ENCODE measurements around the gene PTN.

Gene PTN

GRCh38 chr7:137354396-137354795, 10.9 kb upstream of the PTN start:
- Histone ChIP-seq H3K4me3 (ENCODE audit: low read depth in 1 of 2, low read length in 2 of 2) (no peak overlapping the region), H3K79me2 (ENCODE audit: insufficient read depth, low read length) (no peaks in the 10 kb centered on the region), H3K27me3 (ENCODE audit: insufficient read depth, low read length, poor library complexity) (no peaks in the 10 kb centered on the region), H3K4me2 (ENCODE audit: insufficient read depth, low read length) (no peak overlapping the region), H2AFZ (ENCODE audit: low read depth, low read length) (no peak overlapping the region), H3K9ac (ENCODE audit: low read depth, low read length) (no peak overlapping the region), H3K9me3 (ENCODE audit: insufficient read depth, low read length, severe bottlenecking) (peaks cover 9% of the 10 kb centered on the region), H3K27ac (ENCODE audit: low read length) (no peak overlapping the region), H4K20me1 (ENCODE audit: insufficient read depth, low read length) (no peaks in the 10 kb centered on the region), H3K4me1 (ENCODE audit: insufficient read depth, low read length) (no peaks in the 10 kb centered on the region), H3K36me3 (ENCODE audit: insufficient read depth, low read length) (no peaks in the 10 kb centered on the region)
- ATAC-seq (ENCODE audit: insufficient read depth, low read depth) (no peak), DNase-seq (no peak)
- TF ChIP-seq EZH2 (IDR thresholded peaks at IDR 0.05; ENCODE audit: borderline replicate concordance, low read depth, low read length, severe bottlenecking) (no peak), CTCF (IDR thresholded peaks at IDR 0.05; ENCODE audit: borderline replicate concordance, extremely low read depth, low read length, poor library complexity, severe bottlenecking) (no peak)

- ATAC-seq (ENCODE audit: insufficient read depth, low read depth), result no peak
- Histone ChIP-seq H3K9me3 (ENCODE audit: insufficient read depth, low read length, severe bottlenecking) (peaks cover 3% of the 10 kb centered on the region), H3K4me3 (ENCODE audit: low read depth in 1 of 2, low read length in 2 of 2) (no peak overlapping the region), H3K9ac (ENCODE audit: low read depth, low read length) (no peak overlapping the region), H3K36me3 (ENCODE audit: insufficient read depth, low read length) (no peaks in the 10 kb centered on the region), H3K27me3 (ENCODE audit: insufficient read depth, low read length, poor library complexity) (no peaks in the 10 kb centered on the region), H3K27ac (ENCODE audit: low read length) (no peak overlapping the region), H3K79me2 (ENCODE audit: insufficient read depth, low read length) (no peaks in the 10 kb centered on the region), H4K20me1 (ENCODE audit: insufficient read depth, low read length) (no peaks in the 10 kb centered on the region), H3K4me2 (ENCODE audit: insufficient read depth, low read length) (no peak overlapping the region), H2AFZ (ENCODE audit: low read depth, low read length) (no peak overlapping the region), H3K4me1 (ENCODE audit: insufficient read depth, low read length) (no peaks in the 10 kb centered on the region)
- DNase-seq, result no peak
- TF ChIP-seq EZH2 (IDR thresholded peaks at IDR 0.05; ENCODE audit: borderline replicate concordance, low read depth, low read length, severe bottlenecking), result no peak
- TF ChIP-seq CTCF (IDR thresholded peaks at IDR 0.05; ENCODE audit: borderline replicate concordance, extremely low read depth, low read length, poor library complexity, severe bottlenecking), result no peak
Measured at GRCh38 chr7:137351941-137352340, 8.4 kb upstream of the PTN start.

- H3K4me1 ChIP-seq (ENCODE audit: insufficient read depth, low read length), result no peaks in the 10 kb centered on the region
- ATAC-seq (ENCODE audit: insufficient read depth, low read depth), result no peak
- TF ChIP-seq CTCF (IDR thresholded peaks at IDR 0.05; ENCODE audit: borderline replicate concordance, extremely low read depth, low read length, poor library complexity, severe bottlenecking), result no peak
- no peak for TF ChIP-seq EZH2 (IDR thresholded peaks at IDR 0.05; ENCODE audit: borderline replicate concordance, low read depth, low read length, severe bottlenecking)
- no peak overlapping the region for H3K4me3 ChIP-seq (ENCODE audit: low read depth in 1 of 2, low read length in 2 of 2)
- H3K27ac ChIP-seq (ENCODE audit: low read length), result no peak overlapping the region
- no peaks in the 10 kb centered on the region for H3K79me2 ChIP-seq (ENCODE audit: insufficient read depth, low read length)
- no peaks in the 10 kb centered on the region for H3K36me3 ChIP-seq (ENCODE audit: insufficient read depth, low read length)
- no peak overlapping the region for H2AFZ ChIP-seq (ENCODE audit: low read depth, low read length)
- H4K20me1 ChIP-seq (ENCODE audit: insufficient read depth, low read length), result no peaks in the 10 kb centered on the region
- no peak for DNase-seq
- no peaks in the 10 kb centered on the region for H3K27me3 ChIP-seq (ENCODE audit: insufficient read depth, low read length, poor library complexity)
- no peak overlapping the region for H3K9ac ChIP-seq (ENCODE audit: low read depth, low read length)
- no peaks in the 10 kb centered on the region for H3K9me3 ChIP-seq (ENCODE audit: insufficient read depth, low read length, severe bottlenecking)
- H3K4me2 ChIP-seq (ENCODE audit: insufficient read depth, low read length), result no peak overlapping the region
Measured at GRCh38 chr7:137345799-137346449, 2.4 kb upstream of the PTN start.

Data from DND-41 (cell line).